Hematopoietic multipotent progenitor cell treated with erythropoietin and hydrocortisone succinate and interleukin-3 and kit ligand, for 4 days (in vitro differentiated cells): Measurements from ENCODE around the gene SLC5A12.
"Not testable (repeated sequence)": the region's sequence is repeated elsewhere in the genome, so short reads cannot be mapped to it uniquely, and the experiment has no call there.

ENCODE experiments used
- DNase-seq: peaks from one replicate; pipeline ENCODE4 v3.0.0-alpha.2; 2015

Gene SLC5A12

DNA sequence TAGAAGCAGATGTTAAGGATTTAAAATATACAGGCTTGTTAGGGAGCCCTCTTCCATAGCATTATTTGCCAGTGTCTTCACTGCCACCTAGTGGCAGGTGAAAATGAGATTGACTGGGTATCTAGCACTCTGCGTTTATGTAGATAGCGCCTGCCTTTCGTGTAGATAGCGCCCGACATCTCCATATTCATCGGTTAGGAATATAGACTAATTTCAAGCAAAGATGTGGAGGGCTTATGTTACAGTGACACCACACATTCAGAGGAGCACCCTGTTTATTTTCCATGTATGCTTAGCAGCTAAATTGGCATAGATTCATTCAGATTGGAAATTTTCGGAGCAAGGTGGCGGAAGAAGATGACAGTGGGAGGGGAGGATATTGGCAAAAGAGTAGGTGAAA is 72.0 kb downstream of the SLC5A12 start:
- DNase-seq = peak; percentile 82

DNA sequence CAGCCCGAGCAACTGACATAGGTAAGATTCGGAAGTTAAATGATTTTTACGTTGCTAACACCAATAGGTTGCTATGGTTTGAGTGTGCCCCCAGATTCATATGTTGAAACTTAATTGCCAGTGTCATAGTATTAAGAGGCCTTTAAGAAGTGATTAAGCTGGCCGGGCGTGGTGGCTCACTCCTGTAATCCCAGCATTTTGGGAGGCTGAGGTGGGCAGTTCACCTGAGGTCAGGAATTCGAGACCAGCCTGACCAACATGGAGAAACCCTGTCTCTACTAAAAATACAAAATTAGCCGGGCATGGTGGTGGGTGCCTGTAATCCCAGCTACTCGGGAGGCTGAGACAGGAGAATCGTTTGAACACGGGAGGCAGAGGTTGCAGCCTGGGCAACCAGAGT is 78.5 kb downstream of the SLC5A12 start:
- not testable (repeated sequence) for DNase-seq

DNA sequence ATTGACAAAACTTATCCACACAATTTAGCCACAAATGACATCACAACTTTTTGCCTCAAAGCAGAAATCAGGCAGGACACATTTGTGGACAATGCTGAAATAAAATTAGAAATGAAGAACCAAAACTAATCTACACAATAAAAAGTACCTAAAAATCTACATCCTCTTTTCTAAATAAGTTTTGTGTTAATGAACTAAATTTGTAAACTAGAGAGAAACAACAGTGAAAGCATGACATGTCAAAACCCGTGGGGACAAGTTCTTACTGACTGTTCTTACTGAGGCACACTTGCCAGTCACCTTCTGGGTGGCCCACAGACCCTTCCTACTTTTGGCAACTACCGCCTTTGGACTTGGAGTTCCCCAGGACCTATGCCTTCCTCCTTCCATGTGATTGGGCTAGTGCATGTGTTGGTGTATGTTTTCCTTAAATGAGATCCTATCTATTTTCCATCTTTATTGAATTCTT is 89.1 kb downstream of the SLC5A12 start:
- no peak for DNase-seq

DNA sequence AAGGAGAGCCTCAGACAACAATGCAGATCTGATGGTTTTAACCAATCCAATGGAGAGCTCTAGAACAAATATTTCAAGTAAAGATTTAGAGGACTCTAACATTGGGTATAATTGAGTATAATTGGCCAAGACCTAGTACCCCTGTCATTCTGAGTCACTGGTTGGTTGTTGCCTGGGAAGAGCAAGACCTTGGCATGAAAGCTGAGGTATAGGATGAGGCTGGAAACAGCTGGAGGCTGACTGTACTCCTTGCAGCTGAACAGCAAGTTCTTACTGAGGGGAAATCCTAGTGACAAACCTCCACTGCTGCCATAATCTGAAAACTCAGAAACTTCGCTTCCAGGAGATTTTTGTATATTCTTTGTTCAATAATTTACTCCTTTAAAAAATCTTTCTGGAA is 95.5 kb downstream of the SLC5A12 start:
- no peak for DNase-seq

DNA sequence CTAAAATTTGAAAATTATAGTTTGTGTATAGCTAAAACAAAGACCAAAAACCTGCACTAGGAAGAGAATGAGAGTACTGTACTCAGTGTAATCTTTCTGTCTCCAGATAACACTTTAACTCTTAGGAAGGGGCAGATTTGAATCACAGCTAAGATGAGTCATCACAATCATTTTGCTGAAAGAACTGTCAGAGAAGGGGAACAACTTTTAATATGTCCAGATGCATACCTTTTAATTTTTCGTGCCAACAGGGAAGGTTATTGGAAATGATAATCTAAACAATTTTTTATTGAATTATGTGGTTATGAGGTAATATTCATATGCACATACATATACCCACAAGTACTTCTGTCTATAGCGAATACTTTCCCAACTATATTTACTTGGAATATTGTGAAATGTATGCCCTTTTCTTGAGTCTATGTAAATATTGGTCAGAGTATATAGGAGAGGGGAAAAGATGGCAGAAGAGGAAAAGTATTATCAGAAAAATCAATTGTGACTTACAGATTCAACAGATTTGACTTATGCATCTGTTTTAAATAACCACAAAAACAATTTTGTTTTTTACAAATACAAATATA is 98.7 kb downstream of the SLC5A12 start:
- DNase-seq = no peak

DNA sequence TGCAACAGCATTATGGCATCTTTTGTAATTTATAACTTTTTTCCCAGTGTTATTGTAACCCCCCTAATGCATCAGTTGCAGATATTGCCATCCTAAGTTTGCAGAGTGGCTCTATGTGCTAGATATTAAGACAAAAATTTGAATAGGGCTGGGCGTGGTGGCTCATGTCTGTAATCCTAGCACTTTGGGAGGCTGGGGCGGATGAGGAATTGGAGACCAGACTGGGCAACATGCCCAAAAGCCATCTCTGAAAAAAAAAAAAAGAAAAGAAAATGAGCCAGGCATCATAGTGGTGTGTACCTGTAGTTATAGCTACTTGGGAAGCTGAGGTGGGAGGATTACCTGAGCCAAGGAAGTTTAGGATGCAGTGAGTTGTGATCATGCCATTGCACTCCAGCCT is 99.7 kb downstream of the SLC5A12 start:
- DNase-seq = no peak

DNA sequence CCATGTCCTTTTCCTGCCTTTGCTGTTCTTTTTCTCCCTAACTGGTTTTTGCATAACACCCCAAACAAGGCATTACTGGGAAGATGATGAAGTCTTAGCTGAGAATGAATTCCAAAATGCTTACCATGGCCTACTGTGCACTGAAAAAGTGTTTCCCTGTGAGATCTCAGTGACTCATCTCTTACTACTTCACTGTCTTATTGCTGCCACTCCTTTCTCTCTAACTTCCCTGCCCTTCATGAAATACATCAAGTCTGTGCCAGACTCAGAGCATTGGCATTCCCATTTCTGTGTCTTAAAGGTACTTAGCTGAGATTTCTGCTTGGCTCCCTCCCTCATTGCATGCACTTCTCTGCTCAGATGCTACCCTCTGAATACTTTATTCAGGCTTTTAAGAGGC is 100.7 kb downstream of the SLC5A12 start:
- DNase-seq = no peak

DNA sequence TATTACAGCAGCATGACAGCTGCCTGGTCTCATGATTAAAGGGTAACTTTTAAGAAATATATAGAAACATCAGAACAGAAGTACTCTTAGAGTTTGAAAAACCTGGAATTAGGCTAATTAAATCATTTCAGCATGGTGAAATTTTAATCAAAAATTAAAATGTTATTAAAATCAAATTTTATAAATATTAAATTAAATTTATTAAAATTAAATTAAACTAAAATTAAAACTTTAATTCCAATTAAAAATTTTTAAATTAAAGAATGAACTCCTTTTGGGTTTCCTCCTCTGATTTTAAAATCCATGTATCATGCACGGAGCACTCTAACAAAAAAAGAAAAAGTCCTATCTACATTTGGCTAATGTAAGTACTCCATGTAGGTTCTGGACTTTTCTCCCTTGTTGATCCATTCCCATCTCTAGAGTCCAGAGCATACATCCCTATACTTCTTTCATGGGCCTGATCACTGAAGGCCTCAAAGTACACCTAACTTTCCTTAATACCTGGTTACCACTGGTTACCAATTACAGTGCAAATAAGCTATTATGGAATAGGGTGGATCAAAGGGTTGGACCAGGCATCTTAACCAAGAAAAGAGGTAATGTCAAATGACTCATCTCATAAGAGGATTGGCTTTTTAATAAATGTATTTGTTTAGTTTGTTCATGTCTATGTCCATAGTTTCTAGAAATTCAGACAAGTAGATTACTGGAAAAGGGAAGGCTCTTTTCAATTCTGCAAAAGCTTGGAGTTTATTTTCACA is 101.4 kb downstream of the SLC5A12 start:
- no peak for DNase-seq

DNA sequence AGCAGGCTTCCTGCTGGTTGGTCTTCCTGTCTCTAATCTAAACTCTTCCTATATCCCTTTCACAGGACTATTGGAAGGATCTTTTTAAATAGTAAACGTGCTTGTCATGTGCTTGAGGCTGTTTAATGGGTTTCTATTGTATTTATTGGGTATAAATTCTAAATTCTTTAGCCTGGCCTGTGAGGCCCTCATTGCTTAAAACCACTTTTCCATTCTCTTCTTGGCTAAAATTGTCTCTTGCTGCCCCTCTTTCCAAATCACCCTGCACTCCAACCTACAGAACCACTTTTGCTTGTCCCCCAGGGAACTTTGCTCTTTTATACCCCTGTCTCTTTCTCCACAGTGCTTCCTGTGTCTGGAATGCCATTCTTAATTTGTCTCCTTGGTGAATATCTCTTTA is 103.4 kb downstream of the SLC5A12 start:
- no peak for DNase-seq
